AG20443 (cell line): ENCODE results near the gene SLAMF7.

Source experiments
- DNase-seq: peaks from one replicate; pipeline ENCODE4 v3.0.0; 2012; ENCODE audit warnings: low spot score, mixed read lengths

Gene SLAMF7

GRCh38 chr1:160800645-160801408 lies 61.8 kb downstream of the SLAMF7 start:
- DNase-seq: no peak

GRCh38 chr1:160801836-160802580 lies 63.0 kb downstream of the SLAMF7 start:
- no peak for DNase-seq
